Stimulated activated CD4-positive, alpha-beta T cell treated with anti-CD3 and anti-CD28 coated beads, TNF-alpha, amount 100 ng/mL, for 4 hours (primary cell): ENCODE measurements around the gene USP33.
A peak's percentile ranks its signal among the peaks of the same experiment; 100 is the strongest.
"Not testable (repeated sequence)": the region's sequence is repeated elsewhere in the genome, so short reads cannot be mapped to it uniquely, and the experiment has no call there.

ENCODE experiments used
- DNase-seq, 3 experiments: peaks; one replicate each; pipeline ENCODE4 v3.0.0-alpha.2; 2020; ENCODE audit warnings: low read depth in 3 of 3

The USP33 gene

GRCh38 chr1:77739235-77739634 lies 20.4 kb downstream of the USP33 start:
- no peak for DNase-seq

DNA sequence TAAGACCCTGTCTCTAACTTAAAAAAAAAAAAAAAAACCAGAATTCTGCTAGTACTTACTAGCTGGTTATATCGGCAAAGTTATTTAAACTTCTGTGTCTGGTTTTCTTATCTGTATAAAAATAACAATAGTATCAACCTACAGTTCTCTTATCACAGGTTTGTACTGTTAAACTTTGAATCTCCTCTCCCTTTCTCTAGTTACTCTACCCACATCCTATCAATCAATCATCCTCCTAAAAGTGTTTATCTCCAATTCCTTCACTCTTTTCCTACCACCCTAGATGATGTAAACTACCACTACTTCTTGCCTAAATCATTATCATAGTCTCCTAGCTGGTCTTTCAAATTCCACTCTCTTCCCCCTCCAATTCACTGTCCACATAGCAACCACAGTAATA lies 27.6 kb downstream of the USP33 start:
- DNase-seq = no peak

DNA sequence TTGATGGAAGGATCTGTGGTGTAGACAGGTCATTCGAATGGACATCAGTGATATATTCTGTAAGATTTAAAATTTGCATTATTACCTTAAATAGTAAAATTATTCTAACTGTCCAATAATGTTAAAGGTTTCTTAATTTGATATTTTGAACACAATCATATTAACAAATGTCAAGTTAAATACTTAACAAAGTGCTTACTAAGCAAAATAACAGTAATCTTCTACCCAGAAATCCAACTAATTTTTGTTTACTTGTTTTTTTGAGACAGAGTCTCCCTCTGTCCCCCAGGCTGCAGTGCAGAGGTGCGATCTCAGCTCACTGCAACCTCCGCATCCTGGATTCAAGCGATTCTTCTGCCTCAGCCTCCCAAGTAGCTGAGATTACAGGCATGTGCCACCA lies 33.9 kb downstream of the USP33 start:
- DNase-seq = no peak

GRCh38 chr1:77718181-77718580 lies 41.5 kb downstream of the USP33 start:
- no peak for DNase-seq

GRCh38 chr1:77716065-77716464 lies 43.6 kb downstream of the USP33 start:
- no peak for DNase-seq

GRCh38 chr1:77709727-77710126 lies 49.9 kb downstream of the USP33 start:
- no peak for DNase-seq

GRCh38 chr1:77706321-77706720 lies 53.3 kb downstream of the USP33 start:
- no peak for DNase-seq

GRCh38 chr1:77704736-77705135 lies 54.9 kb downstream of the USP33 start:
- DNase-seq = no peak

GRCh38 chr1:77699673-77700072 lies 60.0 kb downstream of the USP33 start:
- not testable (repeated sequence) for DNase-seq

DNA sequence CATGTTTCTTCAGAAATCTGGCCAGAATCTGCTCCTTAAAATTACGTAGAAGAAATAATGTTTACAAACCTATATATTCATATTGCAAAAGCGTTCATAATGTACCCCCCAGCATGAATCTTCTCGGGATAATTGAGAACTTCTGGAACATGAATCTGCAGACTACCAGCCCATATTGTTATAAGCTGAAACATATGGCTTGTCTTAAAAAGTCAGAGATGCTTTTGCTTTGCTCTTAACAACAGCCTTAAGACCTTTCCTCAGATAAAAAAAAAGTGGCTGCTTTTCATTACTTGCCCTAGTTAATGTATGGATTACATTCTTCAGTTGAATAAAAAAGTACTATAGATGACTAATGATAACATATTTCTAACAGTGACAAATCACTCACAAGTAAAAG lies 62.2 kb downstream of the USP33 start:
- no peak for DNase-seq

GRCh38 chr1:77688939-77689338 lies 70.7 kb downstream of the USP33 start:
- DNase-seq = no peak

DNA sequence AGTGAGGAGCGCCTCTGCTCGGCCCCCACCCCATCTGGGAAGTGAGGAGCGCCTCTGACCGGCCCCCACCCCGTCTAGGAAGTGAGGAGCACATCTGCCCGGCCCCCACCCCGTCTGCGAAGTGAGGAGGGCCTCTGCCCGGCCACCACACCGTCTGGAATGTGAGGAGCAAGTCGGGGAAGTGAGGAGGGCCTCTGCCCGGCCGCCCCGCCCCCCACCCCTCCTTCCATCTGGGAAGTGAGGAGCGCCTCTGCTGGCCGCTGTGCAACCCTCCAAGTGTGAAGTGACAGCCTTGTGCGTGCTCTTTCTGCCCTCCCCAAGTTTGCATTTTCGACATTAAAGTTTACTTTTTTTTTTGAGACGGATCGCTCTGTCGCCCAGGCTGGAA lies 72.1 kb downstream of the USP33 start:
- no peak for DNase-seq

GRCh38 chr1:77686796-77687518 lies 72.7 kb downstream of the USP33 start:
- no peak for DNase-seq

GRCh38 chr1:77683160-77684148 lies 76.2 kb downstream of the USP33 start:
- DNase-seq = peak; percentile 83 to 87 (median 84)

DNA sequence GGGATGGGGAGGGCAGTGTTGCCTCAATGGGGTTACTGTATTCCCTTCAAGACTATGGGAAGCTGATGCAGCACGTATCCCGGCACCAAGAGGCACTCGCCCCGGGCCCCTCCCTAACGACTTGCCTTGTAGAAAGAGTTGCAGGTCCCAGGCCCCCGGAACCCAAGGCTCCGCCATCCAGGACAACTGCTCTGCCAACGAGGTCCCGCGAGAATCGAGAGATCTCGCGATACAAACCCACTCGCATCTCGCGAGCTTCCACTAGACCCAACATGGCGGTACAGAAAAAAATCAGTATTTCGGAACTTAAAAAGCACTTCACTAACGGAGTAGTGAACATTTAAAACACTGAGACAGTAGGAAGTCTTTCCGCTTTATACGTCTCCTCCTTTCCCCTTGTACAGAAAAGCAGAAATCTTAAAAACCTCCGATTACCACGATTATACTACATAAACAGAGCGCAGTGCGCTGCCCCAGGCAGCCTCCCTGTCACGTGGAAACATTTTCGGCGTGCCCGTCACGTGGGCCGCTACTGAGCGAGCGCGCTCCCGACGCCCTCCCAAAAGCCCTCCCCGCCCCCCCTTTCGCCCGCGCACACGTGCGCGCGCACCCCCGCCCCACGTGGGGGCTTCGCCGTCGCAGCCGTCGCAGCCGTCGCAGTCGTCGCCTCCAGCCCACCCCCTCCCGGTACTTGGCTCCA lies 77.0 kb downstream of the USP33 start, which contains the start of gene ZZZ3:
ZZZ3 (minus strand) TSS at position 199 of the 700 bp plus-strand sequence. CDS start 49,304 bp downstream, outside the sequence.
- DNase-seq = peak; percentile 81 to 87 (median 83)

GRCh38 chr1:77680173-77680572 lies 79.5 kb downstream of the USP33 start:
- DNase-seq = no peak

DNA sequence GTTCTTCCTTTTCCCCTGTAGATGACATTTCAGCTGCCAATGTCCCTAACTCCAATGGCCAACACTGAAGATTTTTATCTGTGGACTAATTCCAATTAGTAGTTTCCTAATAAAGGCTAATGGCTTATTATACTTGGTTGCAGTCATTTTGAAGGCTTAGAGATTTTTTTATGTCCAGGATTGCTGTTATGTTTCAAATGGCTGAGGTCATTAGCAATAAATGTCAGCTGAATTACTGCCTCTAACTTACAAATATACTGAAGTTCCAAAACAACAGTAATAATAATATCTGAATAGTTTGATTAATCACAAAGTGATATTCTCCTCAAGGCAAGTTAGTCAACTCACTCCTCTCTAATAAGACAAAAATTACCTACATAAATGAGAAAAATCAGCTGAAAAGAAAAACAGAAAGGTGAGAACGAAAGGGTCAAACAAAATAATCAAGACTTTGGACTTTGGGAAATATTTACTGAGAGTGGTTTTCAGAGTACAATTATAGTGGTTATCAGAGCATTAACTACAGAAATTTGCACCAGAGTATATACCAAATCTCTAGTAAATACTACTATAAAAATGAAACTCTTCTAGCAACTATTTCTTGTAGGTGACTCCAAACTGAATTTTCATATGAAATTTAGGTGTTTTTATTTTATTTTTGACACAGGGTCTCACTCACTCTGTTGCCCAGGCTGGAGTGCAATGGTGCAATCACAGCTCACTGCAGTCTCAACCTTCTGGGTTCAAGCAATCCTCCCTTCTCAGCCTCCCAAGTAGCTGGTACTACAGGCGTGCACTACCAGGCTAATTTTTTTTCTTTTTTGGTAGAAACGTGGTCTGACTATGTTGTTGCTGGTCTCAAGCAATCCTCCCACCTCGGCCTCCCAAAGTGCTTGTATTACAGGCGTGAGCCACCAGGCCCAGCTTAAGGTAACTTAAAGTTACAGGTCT lies 80.7 kb downstream of the USP33 start:
- DNase-seq = no peak

- not testable (repeated sequence) for DNase-seq
Observed at GRCh38 chr1:77674807-77675206, 84.8 kb downstream of the USP33 start.

GRCh38 chr1:77673716-77674355 lies 85.8 kb downstream of the USP33 start:
- no peak for DNase-seq

DNA sequence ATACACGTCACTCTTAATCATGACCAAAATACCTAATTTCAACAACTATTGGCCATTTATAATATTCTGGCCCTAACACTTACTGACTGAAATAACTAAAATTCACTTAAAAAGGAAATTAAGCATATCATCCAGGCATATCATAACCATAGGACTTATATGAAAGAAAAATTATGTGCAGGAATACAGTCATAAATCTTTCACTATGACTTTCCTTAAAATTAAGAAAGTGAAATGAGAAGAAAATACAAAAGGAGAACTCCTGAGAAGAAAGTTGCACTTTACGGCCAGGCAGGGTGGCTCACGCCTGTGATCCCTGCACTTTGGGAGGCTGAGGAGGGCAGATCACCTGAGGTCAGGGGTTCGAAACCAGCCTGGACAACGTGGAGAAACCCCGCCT lies 86.6 kb downstream of the USP33 start:
- no peak for DNase-seq
